SIG-M5 treated with dmso at 0.1 percent for 504 hours (cell line): Measurements from ENCODE around the gene DNM3.
"Not testable (repeated sequence)": the region's sequence is repeated elsewhere in the genome, so short reads cannot be mapped to it uniquely, and the experiment has no call there.

Experiments
- DNase-seq: peaks from one replicate; lab custom pipeline; 2025; ENCODE audit not compliant: unreplicated experiment; lab: John Stamatoyannopoulos, UW

The DNM3 gene

GRCh38 chr1:171841050-171841910 lies at the start of gene DNM3:
DNM3 (plus strand) TSS chr1:171841498; CDS start chr1:171841657, 159 bp downstream.
- peak; percentile 55 for DNase-seq

GRCh38 chr1:171792656-171793369 lies 48.5 kb upstream of the DNM3 start:
- no peak for DNase-seq

- DNase-seq = no peak
Observed at GRCh38 chr1:171793636-171794035, 47.7 kb upstream of the DNM3 start.

GRCh38 chr1:171794085-171794484 lies 47.2 kb upstream of the DNM3 start:
- peak; percentile 30 for DNase-seq

- no peak for DNase-seq
Observed at GRCh38 chr1:171796592-171796991, 44.7 kb upstream of the DNM3 start.

- DNase-seq = no peak
Observed at GRCh38 chr1:171798311-171798710, 43.0 kb upstream of the DNM3 start.

- no peak for DNase-seq
Observed at GRCh38 chr1:171798765-171799164, 42.5 kb upstream of the DNM3 start.

- DNase-seq = no peak
Observed at GRCh38 chr1:171799166-171799565, 42.1 kb upstream of the DNM3 start.

GRCh38 chr1:171799698-171800097 lies 41.6 kb upstream of the DNM3 start:
- DNase-seq = not testable (repeated sequence)

- no peak for DNase-seq
Observed at GRCh38 chr1:171800342-171800741, 41.0 kb upstream of the DNM3 start.

GRCh38 chr1:171800851-171801250 lies 40.4 kb upstream of the DNM3 start:
- DNase-seq = no peak

- peak; percentile 58 for DNase-seq
Observed at GRCh38 chr1:171801487-171801891, 39.8 kb upstream of the DNM3 start.

- DNase-seq = no peak
Observed at GRCh38 chr1:171802207-171802606, 39.1 kb upstream of the DNM3 start.

- no peak for DNase-seq
Observed at GRCh38 chr1:171803045-171803444, 38.3 kb upstream of the DNM3 start.

GRCh38 chr1:171803461-171804022 lies 37.8 kb upstream of the DNM3 start:
- no peak for DNase-seq

- no peak for DNase-seq
Observed at GRCh38 chr1:171805395-171806115, 35.7 kb upstream of the DNM3 start.

GRCh38 chr1:171807556-171807955 lies 33.7 kb upstream of the DNM3 start:
- DNase-seq = no peak

- DNase-seq = no peak
Observed at GRCh38 chr1:171809834-171810233, 31.5 kb upstream of the DNM3 start.

- no peak for DNase-seq
Observed at GRCh38 chr1:171811672-171812071, 29.6 kb upstream of the DNM3 start.

- DNase-seq = no peak
Observed at GRCh38 chr1:171814692-171815091, 26.6 kb upstream of the DNM3 start.

- DNase-seq = no peak
Observed at GRCh38 chr1:171816300-171816901, 24.9 kb upstream of the DNM3 start.
